Hepatocyte (in vitro differentiated cells): ENCODE measurements around the gene HMG20A.

Experiments used
- CTCF ChIP-seq: fragments of 200-600 bp; sonication (generic); IDR thresholded peaks from 2 replicates; pipeline ENCODE4 v1.5.1; 2016; ENCODE audit warnings: antibody characterized with exemption, mild to moderate bottlenecking; ENCODE audit not compliant: poor library complexity
- EZH2phosphoT487 ChIP-seq: fragments of 200-600 bp; sonication (generic); IDR thresholded peaks from one replicate; pipeline ENCODE4 v1.6.1; 2018; ENCODE audit warnings: antibody characterized with exemption, mild to moderate bottlenecking, low read depth, moderate library complexity; ENCODE audit not compliant: unreplicated experiment, severe bottlenecking

GRCh38 chr15:77457905-77458265 lies 37.2 kb downstream of the HMG20A start:
- TF ChIP-seq CTCF = no peak
- no peak for TF ChIP-seq EZH2phosphoT487
